Measurements from ENCODE around the gene AK1.
"Not testable (repeated sequence)": the region's sequence is repeated elsewhere in the genome, so short reads cannot be mapped to it uniquely, and the experiment has no call there.

Gene AK1

DNA sequence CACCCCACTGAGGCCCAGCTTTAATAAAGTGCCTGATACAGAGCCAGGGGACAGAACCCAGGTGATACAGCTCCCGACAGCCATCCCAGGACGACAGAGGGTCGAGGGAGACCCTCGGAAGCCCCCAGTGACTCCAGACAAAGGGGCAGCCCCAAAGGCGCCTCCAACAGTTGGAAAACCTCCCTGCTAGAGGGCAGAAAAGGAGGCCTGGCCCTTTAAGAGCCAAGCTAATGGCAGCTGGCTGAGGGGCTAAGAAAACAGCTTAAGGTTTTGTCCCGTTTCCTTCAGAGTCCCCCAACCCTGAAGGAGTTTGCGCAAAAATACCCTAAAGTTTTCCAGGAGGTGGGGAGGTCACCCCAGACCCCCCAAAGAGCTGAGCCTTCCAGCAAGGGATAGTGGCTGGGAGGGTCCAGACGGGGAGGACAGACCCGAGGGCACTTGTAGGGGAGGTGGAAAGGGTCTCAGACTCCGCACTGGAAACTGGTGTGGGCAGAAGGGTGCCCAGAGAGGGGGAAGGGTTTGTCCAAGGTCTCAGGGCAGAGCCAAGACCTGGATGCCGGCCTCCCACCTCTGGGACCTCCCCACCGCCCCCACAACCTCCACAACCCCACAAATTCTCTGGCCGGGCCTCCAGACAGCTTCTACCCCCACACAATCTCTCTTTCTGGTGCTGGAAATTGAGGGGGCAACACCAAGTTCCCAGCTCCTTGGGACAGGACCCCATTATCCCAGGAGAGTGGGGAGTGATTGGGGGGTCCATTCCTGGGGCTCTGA is 8.2 kb upstream of the AK1 start:
- H3K4me3 ChIP-seq (replicated peaks; ENCODE audit: low read depth, low read length) = no peak overlapping the region
- no peak for DNase-seq (ENCODE audit: extremely low read depth, low read depth)
- TF ChIP-seq, protein P1, sequence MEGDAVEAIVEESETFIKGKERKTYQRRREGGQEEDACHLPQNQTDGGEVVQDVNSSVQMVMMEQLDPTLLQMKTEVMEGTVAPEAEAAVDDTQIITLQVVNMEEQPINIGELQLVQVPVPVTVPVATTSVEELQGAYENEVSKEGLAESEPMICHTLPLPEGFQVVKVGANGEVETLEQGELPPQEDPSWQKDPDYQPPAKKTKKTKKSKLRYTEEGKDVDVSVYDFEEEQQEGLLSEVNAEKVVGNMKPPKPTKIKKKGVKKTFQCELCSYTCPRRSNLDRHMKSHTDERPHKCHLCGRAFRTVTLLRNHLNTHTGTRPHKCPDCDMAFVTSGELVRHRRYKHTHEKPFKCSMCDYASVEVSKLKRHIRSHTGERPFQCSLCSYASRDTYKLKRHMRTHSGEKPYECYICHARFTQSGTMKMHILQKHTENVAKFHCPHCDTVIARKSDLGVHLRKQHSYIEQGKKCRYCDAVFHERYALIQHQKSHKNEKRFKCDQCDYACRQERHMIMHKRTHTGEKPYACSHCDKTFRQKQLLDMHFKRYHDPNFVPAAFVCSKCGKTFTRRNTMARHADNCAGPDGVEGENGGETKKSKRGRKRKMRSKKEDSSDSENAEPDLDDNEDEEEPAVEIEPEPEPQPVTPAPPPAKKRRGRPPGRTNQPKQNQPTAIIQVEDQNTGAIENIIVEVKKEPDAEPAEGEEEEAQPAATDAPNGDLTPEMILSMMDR (IDR thresholded peaks at IDR 0.05; ENCODE audit: low read depth, low read length, missing control alignments) = no peak

DNA sequence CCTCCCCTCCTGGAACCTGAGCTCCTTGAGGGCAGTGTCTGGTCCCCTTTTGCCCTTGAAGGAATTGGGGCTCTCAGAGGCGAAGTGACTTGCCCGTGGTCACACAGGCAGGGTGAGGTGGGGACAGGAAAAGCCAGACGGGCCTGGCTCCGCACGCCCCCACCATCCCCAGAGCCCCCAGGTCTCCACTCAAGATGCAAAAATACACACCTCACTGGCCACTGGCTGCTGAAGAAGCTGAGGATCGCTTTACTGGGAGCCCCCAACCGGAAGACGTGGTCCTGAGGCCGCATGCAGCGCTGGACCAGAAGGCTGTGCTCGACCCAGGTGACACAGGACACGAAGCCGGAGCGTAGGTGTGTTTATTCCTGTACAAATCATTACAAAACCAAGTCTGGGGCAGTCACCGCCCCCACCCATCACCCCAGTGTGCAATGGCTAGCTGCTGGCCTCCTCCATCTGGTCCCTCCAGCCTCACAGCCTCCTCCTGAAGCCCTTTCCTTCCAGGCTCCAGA is 7.6 kb upstream of the AK1 start:
- no peak for DNase-seq (ENCODE audit: extremely low read depth, low read depth)

DNA sequence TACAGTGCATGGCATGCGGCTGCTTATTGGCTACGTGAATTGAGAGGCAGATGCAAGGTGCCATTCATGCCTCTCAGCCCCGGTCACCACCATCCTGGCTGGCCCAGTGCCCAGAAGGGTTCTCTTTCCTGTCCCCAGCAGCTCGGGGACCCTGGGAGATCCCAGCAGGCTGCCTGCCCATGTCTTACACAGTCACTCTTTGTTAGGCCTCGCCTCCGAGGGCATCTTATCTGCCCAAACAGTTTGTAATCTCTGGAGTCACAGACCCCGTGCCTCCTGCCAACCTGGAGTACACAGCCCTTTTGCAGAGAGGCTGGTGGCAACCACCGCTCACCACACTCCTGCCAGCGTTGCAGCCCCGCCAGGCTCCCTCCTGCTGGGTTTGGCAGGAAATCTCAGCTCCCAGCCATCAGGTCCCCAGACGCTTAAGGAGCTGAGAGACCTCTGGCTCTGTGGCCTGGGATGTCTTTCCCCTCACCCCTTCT is 7.0 kb upstream of the AK1 start:
- TF ChIP-seq, protein P1 (IDR thresholded peaks at IDR 0.05; ENCODE audit: low read depth, low read length, missing control alignments) = no peak
- no peak overlapping the region for H3K4me3 ChIP-seq (replicated peaks; ENCODE audit: low read depth, low read length)
- no peak for DNase-seq (ENCODE audit: extremely low read depth, low read depth)

More for the DNA sequence above, 7.6 kb upstream of the AK1 start:
- TF ChIP-seq, protein P1 (IDR thresholded peaks at IDR 0.05; ENCODE audit: low read depth, low read length, missing control alignments) = no peak
- H3K4me3 ChIP-seq (replicated peaks; ENCODE audit: low read depth, low read length) = no peak overlapping the region

DNA sequence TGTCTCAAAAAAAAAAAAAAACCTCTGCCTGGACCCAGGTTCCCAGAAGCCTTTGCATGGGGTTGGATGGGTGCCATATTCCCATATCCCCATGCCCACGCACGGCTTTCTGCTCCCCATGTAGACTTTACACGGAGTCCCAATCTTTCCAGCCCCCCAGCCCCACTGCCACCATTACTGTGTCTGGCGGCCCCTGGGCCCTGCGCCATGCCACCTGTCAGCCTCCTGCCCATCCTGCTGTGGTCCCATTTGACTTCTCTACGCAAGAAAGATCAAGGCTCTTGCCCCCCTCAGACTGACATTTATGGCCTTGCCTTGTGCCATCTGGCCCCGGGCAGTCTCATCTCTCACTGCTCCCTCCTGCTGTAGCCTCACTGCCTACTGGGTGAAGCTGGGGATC is 6.5 kb upstream of the AK1 start:
- DNase-seq (ENCODE audit: extremely low read depth, low read depth) = no peak
- TF ChIP-seq, protein P1 (IDR thresholded peaks at IDR 0.05; ENCODE audit: low read depth, low read length, missing control alignments) = no peak
- H3K4me3 ChIP-seq (replicated peaks; ENCODE audit: low read depth, low read length) = no peak overlapping the region

DNA sequence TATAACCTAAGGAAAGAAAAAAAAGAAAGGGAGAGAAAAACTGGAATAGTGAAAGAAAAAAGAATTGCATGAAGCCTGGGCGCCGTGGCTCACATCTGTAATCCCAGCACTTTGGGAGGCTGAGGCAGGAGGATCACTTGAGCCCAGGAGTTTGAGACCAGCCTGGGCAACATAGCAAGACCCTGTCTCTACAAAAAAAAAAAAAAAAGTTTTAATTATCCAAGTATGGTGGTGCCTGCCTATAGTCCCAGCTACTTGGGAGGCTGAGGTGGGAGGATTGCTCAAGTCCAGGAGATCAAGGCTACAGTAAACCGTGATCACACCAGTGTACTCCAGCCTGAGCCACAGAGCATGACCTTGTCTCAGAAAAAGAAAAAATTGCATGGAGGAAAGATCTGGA is 4.2 kb upstream of the AK1 start:
- not testable (repeated sequence) for DNase-seq (ENCODE audit: extremely low read depth, low read depth); H3K4me3 ChIP-seq (replicated peaks; ENCODE audit: low read depth, low read length)

DNA sequence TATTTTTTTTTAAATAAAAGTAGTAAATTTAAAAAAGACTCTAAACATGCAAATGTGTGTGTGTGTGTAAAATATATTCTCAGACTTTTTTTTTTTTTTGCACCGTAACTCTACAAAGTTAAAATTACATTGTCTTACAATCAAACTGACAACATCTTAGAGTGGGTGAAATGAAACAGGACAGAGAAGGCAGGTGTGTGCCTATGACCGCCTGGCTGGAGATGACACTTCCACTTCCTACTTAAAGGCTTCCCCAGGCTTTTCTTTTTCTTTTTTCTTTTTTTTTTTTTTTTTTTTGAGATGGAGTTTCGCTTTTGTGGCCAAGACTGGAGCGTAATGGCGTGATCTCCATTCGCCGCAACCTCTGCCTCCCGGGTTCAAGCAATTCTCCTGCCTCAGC is 2.7 kb upstream of the AK1 start:
- no peak overlapping the region for H3K4me3 ChIP-seq (replicated peaks; ENCODE audit: low read depth, low read length)
- TF ChIP-seq, protein P1 (IDR thresholded peaks at IDR 0.05; ENCODE audit: low read depth, low read length, missing control alignments) = no peak

DNA sequence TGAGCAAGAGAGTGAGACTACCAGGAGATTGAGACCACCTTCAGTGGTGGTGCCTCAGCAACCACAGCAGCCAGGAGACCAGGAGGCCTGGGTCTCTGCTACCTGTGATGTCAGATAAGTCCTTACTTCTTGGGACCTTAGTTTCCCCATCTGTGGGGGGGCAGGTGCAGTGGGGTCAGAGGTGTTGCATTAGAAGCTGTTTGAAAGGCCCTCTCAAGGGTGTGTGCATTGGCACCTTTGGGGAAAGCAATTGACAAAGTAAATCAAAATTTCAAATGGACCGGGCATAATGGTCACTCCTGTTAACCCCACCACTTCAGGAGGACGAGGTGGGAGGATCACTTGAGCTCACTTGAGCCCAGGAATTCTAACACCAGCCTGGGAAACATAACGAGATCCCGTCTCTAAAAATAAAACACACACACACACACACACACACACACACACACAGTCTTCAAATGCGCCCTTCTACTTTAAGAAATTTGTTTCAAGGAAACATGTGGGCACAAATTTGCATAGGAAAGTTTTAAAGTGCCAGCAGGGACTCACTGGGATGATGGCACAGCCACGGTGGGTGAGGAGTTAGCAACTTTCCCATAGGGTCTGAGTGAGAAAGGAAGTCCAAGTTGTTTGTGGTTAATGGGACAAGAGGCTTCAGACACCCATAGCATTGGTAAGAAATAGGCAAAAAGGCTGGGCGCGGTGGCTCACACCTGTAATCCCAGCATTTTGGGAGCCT is 1.3 kb upstream of the AK1 start:
- no peak overlapping the region for H3K4me3 ChIP-seq (replicated peaks; ENCODE audit: low read depth, low read length)
- TF ChIP-seq, protein P1 (IDR thresholded peaks at IDR 0.05; ENCODE audit: low read depth, low read length, missing control alignments) = no peak
- DNase-seq (ENCODE audit: extremely low read depth, low read depth) = no peak

More for the DNA sequence above, 2.7 kb upstream of the AK1 start:
- DNase-seq (ENCODE audit: extremely low read depth, low read depth) = no peak

All from HFF-Myc (cell line).